RPMI8226 (cell line): ENCODE results near the gene AGAP2.
"Not testable (repeated sequence)": the region's sequence is repeated elsewhere in the genome, so short reads cannot be mapped to it uniquely, and the experiment has no call there.

Source experiments
- DNase-seq: peaks from one replicate; pipeline ENCODE4 v3.0.0-alpha.2; 2015

Gene AGAP2

GRCh38 chr12:57738661-57739237 lies at the start of gene AGAP2:
AGAP2 (minus strand) TSS chr12:57738742; CDS start chr12:57738246, 496 bp downstream.
- DNase-seq, result no peak

- no peak for DNase-seq
Observed at GRCh38 chr12:57783861-57784260, 45.3 kb upstream of the AGAP2 start.

- DNase-seq, result no peak
Observed at GRCh38 chr12:57783466-57783801, 44.9 kb upstream of the AGAP2 start.

- peak; percentile 98 for DNase-seq
Observed at GRCh38 chr12:57782608-57783465, 44.3 kb upstream of the AGAP2 start, which contains the start of gene TSFM. TSFM (plus strand) TSS chr12:57782787; CDS start chr12:57782802, 15 bp downstream.

- DNase-seq, result no peak
Observed at GRCh38 chr12:57782243-57782607, 43.7 kb upstream of the AGAP2 start.

GRCh38 chr12:57781801-57782200 lies 43.3 kb upstream of the AGAP2 start:
- DNase-seq, result no peak

GRCh38 chr12:57781244-57781643 lies 42.7 kb upstream of the AGAP2 start:
- DNase-seq, result no peak

- no peak for DNase-seq
Observed at GRCh38 chr12:57780284-57780897, 41.8 kb upstream of the AGAP2 start.

- DNase-seq, result no peak
Observed at GRCh38 chr12:57779736-57780135, 41.2 kb upstream of the AGAP2 start.

GRCh38 chr12:57777911-57778310 lies 39.4 kb upstream of the AGAP2 start:
- no peak for DNase-seq

GRCh38 chr12:57777367-57777766 lies 38.8 kb upstream of the AGAP2 start:
- no peak for DNase-seq

GRCh38 chr12:57776247-57776587 lies 37.7 kb upstream of the AGAP2 start:
- DNase-seq, result no peak

- peak; percentile 26 for DNase-seq
Observed at GRCh38 chr12:57775563-57776246, 37.2 kb upstream of the AGAP2 start.

- no peak for DNase-seq
Observed at GRCh38 chr12:57775044-57775443, 36.5 kb upstream of the AGAP2 start.

GRCh38 chr12:57774634-57775033 lies 36.1 kb upstream of the AGAP2 start:
- not testable (repeated sequence) for DNase-seq

GRCh38 chr12:57772429-57773322 lies 34.1 kb upstream of the AGAP2 start, which contains the start of gene EEF1AKMT3:
EEF1AKMT3 (plus strand) TSS chr12:57772614; CDS start chr12:57772725, 111 bp downstream.
- DNase-seq, result no peak

GRCh38 chr12:57771873-57772428 lies 33.4 kb upstream of the AGAP2 start, which contains the start of gene METTL1:
METTL1 (minus strand) TSS chr12:57772105; CDS start chr12:57772083, 22 bp downstream.
- DNase-seq, result peak; percentile 97

- peak; percentile 96 for DNase-seq
Observed at GRCh38 chr12:57771236-57771872, 32.8 kb upstream of the AGAP2 start.

- DNase-seq, result no peak
Observed at GRCh38 chr12:57770734-57771133, 32.2 kb upstream of the AGAP2 start.

- no peak for DNase-seq
Observed at GRCh38 chr12:57769594-57769993, 31.1 kb upstream of the AGAP2 start.

GRCh38 chr12:57767876-57768275 lies 29.3 kb upstream of the AGAP2 start:
- DNase-seq, result no peak
